Measurements from ENCODE around the gene BTBD18. TPM values are rescaled to one million over a fixed set of nuclear protein-coding genes. Genes with fewer than 3 reads are reported as not detected.

Gene BTBD18
- polyA plus RNA-seq, 1 donor (not counting 4 experiments of a cell fraction or from before 2014, with no cell fraction given), result not detected

DNA sequence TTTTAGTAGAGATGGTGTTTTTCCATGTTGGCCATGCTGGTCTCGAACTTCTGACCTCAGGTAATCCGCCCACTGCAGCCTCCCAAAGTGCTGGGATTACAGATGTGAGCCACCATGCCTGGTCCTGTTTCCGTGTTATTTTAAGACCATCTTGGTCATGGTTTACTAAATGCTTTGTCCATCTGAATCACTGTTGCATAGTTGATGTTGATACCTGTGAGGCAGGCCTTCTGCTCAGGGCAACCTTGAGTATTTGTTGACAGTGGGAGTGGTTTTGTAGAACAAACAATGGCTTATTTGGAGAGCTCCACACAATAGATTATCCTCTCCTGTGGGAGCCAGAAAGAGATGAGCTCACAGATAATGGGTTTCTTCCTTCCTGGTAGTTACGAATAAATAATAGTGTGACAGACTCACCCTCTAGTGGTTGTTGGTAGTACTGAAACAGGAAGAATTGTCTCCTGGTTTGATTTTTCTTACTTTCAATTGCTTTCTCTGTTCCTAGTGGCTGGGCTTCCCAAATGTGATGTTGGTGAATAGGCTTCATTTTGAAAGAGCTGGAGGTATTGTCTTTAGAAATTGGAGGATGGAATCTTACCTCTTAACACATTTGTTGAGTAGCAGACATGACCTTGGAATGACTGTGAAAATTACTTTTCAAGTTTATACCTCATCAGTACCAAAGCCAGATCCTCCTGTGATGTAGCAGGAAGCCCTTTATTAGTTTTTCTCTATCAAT, 49.0 kb upstream of the BTBD18 start:
- H3K4me1 ChIP-seq (ENCODE audit: control insufficient read depth, extremely low read depth, insufficient read depth, low read length), result peaks cover 24% of the 10 kb centered on the region
- no peak overlapping the region for H3K9ac ChIP-seq (ENCODE audit: control insufficient read depth, extremely low read depth, insufficient read depth, low read length)
- dilution Hi-C loops (cut with MboI; ENCODE audit: extremely low pct_ligation_motif_present, low sequenced_read_pairs), result no loop called here
- peaks cover 5% of the 10 kb centered on the region for H4K20me1 ChIP-seq (ENCODE audit: control insufficient read depth, extremely low read depth, insufficient read depth, low read length)
- peak overlapping the region in 1 of 3 experiments; percentile 7 for H3K4me3 ChIP-seq (ENCODE audit: control insufficient read depth in 2 of 3, extremely low read depth in 1 of 3, insufficient read depth in 2 of 3, low read depth in 1 of 3, low read length in 3 of 3)
- DNase-seq (ENCODE audit: low read depth, low spot score), result peak; percentile 66
- TF ChIP-seq CTCF (optimal IDR thresholded peaks at IDR 0.05 in 1 of 3, IDR thresholded peaks at IDR 0.05 in 1 of 3, conservative IDR thresholded peaks at IDR 0.05 in 1 of 3; ENCODE audit: extremely low read depth in 1 of 3, insufficient read depth in 2 of 3, low read length in 3 of 3), result peak in 2 of 3 experiments; percentile 63 to 82
- no peak for TF ChIP-seq EZH2 (IDR thresholded peaks at IDR 0.05; ENCODE audit: low read length)
- H3K27ac ChIP-seq (ENCODE audit: control insufficient read depth, insufficient read depth, low read length), result peak overlapping the region; percentile 23
- no peak overlapping the region for H3K4me2 ChIP-seq (ENCODE audit: control insufficient read depth, extremely low read depth, insufficient read depth, low read depth, low read length)
- H3K9me3 ChIP-seq (ENCODE audit: control insufficient read depth, low read depth, low read length), result no peaks in the 10 kb centered on the region
- H3K36me3 ChIP-seq (ENCODE audit: control insufficient read depth in 2 of 2, extremely low read depth in 1 of 2, insufficient read depth in 2 of 2, low read length in 2 of 2), result peaks cover 29 to 47% of the 10 kb centered on the region in 2 experiments
- H3K9me1 ChIP-seq (ENCODE audit: control insufficient read depth, extremely low read depth, insufficient read depth, low read length), result no peaks in the 10 kb centered on the region
- no peak overlapping the region for H2AFZ ChIP-seq (ENCODE audit: control insufficient read depth, low read length)
- H3K27me3 ChIP-seq (ENCODE audit: control insufficient read depth, extremely low read depth, insufficient read depth, low read length), result no peaks in the 10 kb centered on the region
- FAIRE-seq, result peak; percentile 67
- H3K79me2 ChIP-seq (ENCODE audit: control insufficient read depth, insufficient read depth, low read length), result peaks cover 64% of the 10 kb centered on the region

DNA sequence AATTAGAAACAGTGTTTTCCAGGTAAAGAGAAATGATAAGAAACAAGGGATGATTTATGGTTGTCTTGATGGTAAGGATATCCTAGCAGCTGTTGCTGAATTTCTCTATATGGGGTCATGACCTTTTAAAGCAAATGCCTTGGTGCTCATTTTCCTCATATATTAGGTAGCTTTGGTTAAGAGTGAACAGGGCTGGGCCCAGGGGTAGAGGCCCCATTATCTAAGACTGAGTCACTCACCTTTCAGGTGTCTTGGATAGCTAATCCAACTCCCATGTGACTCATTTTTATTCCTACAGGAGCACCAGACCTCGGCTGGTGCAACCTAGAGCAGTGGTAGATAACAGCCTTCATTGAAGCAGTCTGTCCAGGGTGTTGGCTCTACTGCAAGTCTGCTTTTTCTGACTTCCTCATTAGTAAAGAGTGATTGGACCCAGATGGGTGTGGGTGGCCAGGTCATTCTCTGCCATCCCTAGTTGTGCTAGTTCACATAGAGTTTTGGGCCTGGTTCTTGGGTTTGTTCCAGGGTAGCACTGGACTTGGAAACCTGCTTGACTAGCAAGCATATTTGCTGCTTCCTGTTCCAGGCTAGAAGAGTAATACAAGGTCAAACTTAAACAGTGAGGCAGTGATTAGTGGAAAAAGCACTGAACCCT, 47.4 kb upstream of the BTBD18 start:
- H3K4me2 ChIP-seq (ENCODE audit: control insufficient read depth, extremely low read depth, insufficient read depth, low read depth, low read length), result peak overlapping the region; percentile 80
- no peaks in the 10 kb centered on the region for H3K9me3 ChIP-seq (ENCODE audit: control insufficient read depth, low read depth, low read length)
- no peaks in the 10 kb centered on the region for H3K9me1 ChIP-seq (ENCODE audit: control insufficient read depth, extremely low read depth, insufficient read depth, low read length)
- peaks cover 5% of the 10 kb centered on the region for H4K20me1 ChIP-seq (ENCODE audit: control insufficient read depth, extremely low read depth, insufficient read depth, low read length)
- peaks cover 24% of the 10 kb centered on the region for H3K4me1 ChIP-seq (ENCODE audit: control insufficient read depth, extremely low read depth, insufficient read depth, low read length)
- peak overlapping the region in 2 of 3 experiments; percentile 27 to 34 for H3K4me3 ChIP-seq (ENCODE audit: control insufficient read depth in 2 of 3, extremely low read depth in 1 of 3, insufficient read depth in 2 of 3, low read depth in 1 of 3, low read length in 3 of 3)
- no peaks in the 10 kb centered on the region for H3K27me3 ChIP-seq (ENCODE audit: control insufficient read depth, extremely low read depth, insufficient read depth, low read length)
- H3K36me3 ChIP-seq (ENCODE audit: control insufficient read depth in 2 of 2, extremely low read depth in 1 of 2, insufficient read depth in 2 of 2, low read length in 2 of 2), result peaks cover 24 to 39% of the 10 kb centered on the region in 2 experiments
- TF ChIP-seq CTCF (optimal IDR thresholded peaks at IDR 0.05 in 1 of 3, IDR thresholded peaks at IDR 0.05 in 1 of 3, conservative IDR thresholded peaks at IDR 0.05 in 1 of 3; ENCODE audit: extremely low read depth in 1 of 3, insufficient read depth in 2 of 3, low read length in 3 of 3), result no peak
- TF ChIP-seq EZH2 (IDR thresholded peaks at IDR 0.05; ENCODE audit: low read length), result no peak
- no peak overlapping the region for H2AFZ ChIP-seq (ENCODE audit: control insufficient read depth, low read length)
- H3K9ac ChIP-seq (ENCODE audit: control insufficient read depth, extremely low read depth, insufficient read depth, low read length), result peak overlapping the region; percentile 49
- FAIRE-seq (peak; percentile 92), DNase-seq (ENCODE audit: low read depth, low spot score) (peak; percentile 89)
- dilution Hi-C loops (cut with MboI; ENCODE audit: extremely low pct_ligation_motif_present, low sequenced_read_pairs), result no loop called here
- peaks cover 73% of the 10 kb centered on the region for H3K79me2 ChIP-seq (ENCODE audit: control insufficient read depth, insufficient read depth, low read length)
- H3K27ac ChIP-seq (ENCODE audit: control insufficient read depth, insufficient read depth, low read length), result peak overlapping the region; percentile 89

Data from keratinocyte (primary cell).